Memory B cell (primary cell): ENCODE results near the gene FOXO3.

Source experiments
- ATAC-seq: fragments of 150-1000 bp; cut with Tn5 transposase; 2 replicates; pipeline ENCODE4 v1.10.0; 2021; ENCODE audit warnings: low read depth, mild to moderate bottlenecking, moderate library complexity
- DNase-seq, 2 donors: peaks; one replicate each; pipeline ENCODE4 v3.0.0; 2022; ENCODE audit warnings: low spot score in 2 of 2
- H3K27ac Mint-ChIP-seq: one replicate; pipeline ENCODE4 v1.8.0; 2022; ENCODE audit warnings: mild to moderate bottlenecking, moderate library complexity, mixed read lengths
- H3K27me3 Mint-ChIP-seq: one replicate; pipeline ENCODE4 v1.8.0; 2022; ENCODE audit warnings: mixed read lengths
- H3K36me3 Mint-ChIP-seq: one replicate; pipeline ENCODE4 v1.8.0; 2022; ENCODE audit warnings: mild to moderate bottlenecking, mixed read lengths
- H3K4me1 Mint-ChIP-seq: one replicate; pipeline ENCODE4 v1.8.0; 2022; ENCODE audit warnings: mixed read lengths
- H3K4me3 Mint-ChIP-seq: one replicate; pipeline ENCODE4 v1.8.0; 2022; ENCODE audit warnings: mild to moderate bottlenecking, moderate library complexity, mixed read lengths
- H3K9me3 Mint-ChIP-seq: one replicate; pipeline ENCODE4 v1.8.0; 2022; ENCODE audit warnings: mixed read lengths

Gene FOXO3

DNA sequence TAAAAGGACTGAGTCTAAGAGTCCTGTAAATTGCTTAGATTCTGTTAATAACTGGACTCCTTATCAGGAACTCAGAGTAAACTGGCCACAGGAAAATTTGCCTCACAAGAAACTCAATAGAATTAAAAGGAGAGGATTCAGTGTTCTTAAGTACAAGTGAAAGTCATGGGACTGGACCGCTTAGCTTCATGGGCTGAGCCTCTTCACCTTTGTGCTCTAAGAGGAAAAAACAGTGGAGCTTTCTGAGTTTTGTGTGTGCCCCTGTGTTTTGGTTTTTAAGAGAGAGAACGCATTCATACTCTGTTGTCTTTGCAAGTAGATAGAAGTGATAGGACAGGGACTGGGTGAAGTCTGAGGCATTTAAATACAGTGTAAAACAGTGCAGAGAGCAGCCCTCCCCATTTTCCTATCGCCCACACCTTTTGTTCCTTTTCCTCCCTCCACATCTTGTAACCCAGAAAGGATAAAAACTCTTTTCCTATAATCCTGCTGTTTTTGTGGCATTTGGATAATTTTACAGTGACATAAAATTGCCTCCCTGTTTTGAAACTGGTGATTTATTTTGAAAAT lies 49.6 kb downstream of the FOXO3 start:
- no peak for ATAC-seq
- DNase-seq, result no peak
- Mint-ChIP-seq H3K27me3 (no peaks in the 10 kb centered on the region), H3K4me1 (peaks cover 27% of the 10 kb centered on the region), H3K36me3 (peaks cover 9% of the 10 kb centered on the region), H3K27ac (no peak overlapping the region), H3K9me3 (peaks cover 6% of the 10 kb centered on the region), H3K4me3 (no peak overlapping the region)

GRCh38 chr6:108610957-108611586 lies 50.4 kb downstream of the FOXO3 start:
- H3K27ac Mint-ChIP-seq, result no peak overlapping the region
- peaks cover 6% of the 10 kb centered on the region for H3K9me3 Mint-ChIP-seq
- no peaks in the 10 kb centered on the region for H3K27me3 Mint-ChIP-seq
- ATAC-seq, result no peak
- peaks cover 27% of the 10 kb centered on the region for H3K4me1 Mint-ChIP-seq
- no peak overlapping the region for H3K4me3 Mint-ChIP-seq
- no peak for DNase-seq
- peaks cover 9% of the 10 kb centered on the region for H3K36me3 Mint-ChIP-seq

GRCh38 chr6:108612852-108613251 lies 52.1 kb downstream of the FOXO3 start:
- DNase-seq (no peak), ATAC-seq (no peak)
- peaks cover 6% of the 10 kb centered on the region for H3K9me3 Mint-ChIP-seq
- peaks cover 32% of the 10 kb centered on the region for H3K4me1 Mint-ChIP-seq
- peaks cover 9% of the 10 kb centered on the region for H3K36me3 Mint-ChIP-seq
- H3K27me3 Mint-ChIP-seq, result no peaks in the 10 kb centered on the region
- H3K27ac Mint-ChIP-seq, result no peak overlapping the region
- no peak overlapping the region for H3K4me3 Mint-ChIP-seq

DNA sequence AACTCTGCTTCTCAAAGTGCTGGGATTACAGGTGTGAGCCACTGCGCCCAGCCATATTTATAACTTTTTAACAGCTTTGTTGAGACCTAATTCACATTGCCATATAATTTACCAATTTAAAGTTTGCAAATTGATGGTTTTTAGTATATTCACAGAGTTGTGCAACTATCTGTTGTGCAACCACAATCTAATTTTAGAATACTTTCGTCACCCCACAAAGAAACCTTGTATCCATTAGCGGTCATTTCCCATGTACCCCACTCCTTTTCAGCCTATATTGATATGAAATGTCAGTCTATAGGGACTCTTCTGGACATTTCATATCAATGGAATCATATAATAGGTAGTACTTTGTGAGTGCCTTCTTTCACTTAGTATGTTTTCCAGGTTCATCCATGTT lies 55.8 kb downstream of the FOXO3 start:
- Mint-ChIP-seq H3K36me3 (peaks cover 13% of the 10 kb centered on the region), H3K4me3 (no peak overlapping the region), H3K4me1 (peaks cover 41% of the 10 kb centered on the region), H3K27me3 (no peaks in the 10 kb centered on the region), H3K27ac (no peak overlapping the region), H3K9me3 (peaks cover 6% of the 10 kb centered on the region)
- no peak for ATAC-seq
- DNase-seq, result no peak

GRCh38 chr6:108616973-108617372 lies 56.3 kb downstream of the FOXO3 start:
- Mint-ChIP-seq H3K4me1 (peaks cover 45% of the 10 kb centered on the region), H3K27me3 (no peaks in the 10 kb centered on the region), H3K36me3 (peaks cover 13% of the 10 kb centered on the region), H3K9me3 (peaks cover 6% of the 10 kb centered on the region), H3K4me3 (no peak overlapping the region), H3K27ac (no peak overlapping the region)
- DNase-seq, result no peak
- no peak for ATAC-seq

DNA sequence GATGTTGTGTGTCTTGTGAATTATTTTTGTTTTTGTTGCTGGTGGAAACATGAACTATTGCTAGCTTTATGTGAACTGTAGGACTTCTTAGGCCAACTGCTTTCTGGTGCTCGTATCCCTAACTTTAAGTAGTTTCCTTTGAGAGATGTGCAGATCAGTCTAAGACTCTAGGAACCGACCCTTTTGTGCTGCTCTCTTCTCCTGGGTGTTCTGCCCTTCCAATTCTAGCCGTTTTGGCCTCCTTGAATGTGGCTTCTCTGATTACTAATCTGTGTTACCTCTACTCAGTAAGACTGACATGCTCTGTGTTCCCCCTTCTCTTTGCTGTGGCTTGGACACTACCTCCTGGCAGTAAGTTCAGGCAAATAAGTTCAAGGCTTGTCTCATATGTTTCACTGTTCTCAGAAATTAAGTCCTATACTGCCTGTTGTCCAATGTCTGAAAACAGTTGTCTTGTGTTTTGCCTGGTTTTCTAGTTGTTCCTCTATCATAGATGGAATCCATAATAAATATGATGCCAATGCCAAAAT lies 58.0 kb downstream of the FOXO3 start:
- Mint-ChIP-seq H3K27ac (peak overlapping the region; percentile 23), H3K27me3 (no peaks in the 10 kb centered on the region)
- peak; percentile 41 for ATAC-seq

DNA sequence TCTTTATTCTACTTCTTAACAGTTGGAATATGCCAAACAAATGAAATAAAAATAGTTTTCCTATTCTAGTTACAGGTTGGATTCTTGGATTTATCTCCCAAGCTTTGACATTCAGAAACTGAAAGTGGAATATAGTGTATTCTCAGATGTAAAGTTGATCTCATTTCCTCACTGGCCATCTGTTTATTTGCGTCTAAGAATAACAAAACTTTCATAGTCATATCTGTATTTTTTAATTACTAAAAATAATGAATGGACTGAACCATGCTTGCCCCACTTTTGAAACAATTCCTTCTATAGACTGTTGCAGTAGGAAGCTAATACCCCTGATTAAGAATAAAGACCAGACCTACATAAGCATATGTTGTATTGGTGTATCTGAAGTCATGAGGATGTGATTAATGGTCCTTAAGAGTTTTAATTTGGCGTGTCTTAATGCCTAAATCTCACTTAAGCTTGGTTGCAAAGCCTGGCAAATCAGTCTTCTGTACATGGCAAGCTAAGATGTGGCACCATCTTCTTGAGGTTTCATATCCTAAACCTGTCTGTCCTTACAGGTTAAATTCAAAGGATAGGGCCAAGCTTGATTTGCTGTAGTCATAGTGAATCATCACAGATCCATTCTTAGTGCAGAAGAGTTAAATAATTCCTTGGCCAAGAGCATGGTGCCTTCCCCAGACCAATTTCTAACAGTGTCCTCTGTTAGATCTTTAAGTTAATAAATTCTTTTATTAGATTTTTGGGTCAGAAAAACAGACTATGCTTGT lies 58.9 kb downstream of the FOXO3 start:
- DNase-seq (no peak), ATAC-seq (no peak)
- Mint-ChIP-seq H3K27ac (peak overlapping the region; percentile 45), H3K9me3 (no peaks in the 10 kb centered on the region), H3K27me3 (no peaks in the 10 kb centered on the region), H3K4me1 (peaks cover 45% of the 10 kb centered on the region), H3K36me3 (peaks cover 5% of the 10 kb centered on the region), H3K4me3 (no peak overlapping the region)

More for the DNA sequence above, 58.0 kb downstream of the FOXO3 start:
- no peak for DNase-seq
- H3K4me3 Mint-ChIP-seq, result no peak overlapping the region
- peaks cover 48% of the 10 kb centered on the region for H3K4me1 Mint-ChIP-seq
- H3K36me3 Mint-ChIP-seq, result peaks cover 5% of the 10 kb centered on the region
- H3K9me3 Mint-ChIP-seq, result no peaks in the 10 kb centered on the region

GRCh38 chr6:108621117-108621516 lies 60.4 kb downstream of the FOXO3 start:
- ATAC-seq (no peak), DNase-seq (no peak)
- H3K4me3 Mint-ChIP-seq, result no peak overlapping the region
- H3K36me3 Mint-ChIP-seq, result peaks cover 5% of the 10 kb centered on the region
- no peaks in the 10 kb centered on the region for H3K27me3 Mint-ChIP-seq
- peak overlapping the region; percentile 4 for H3K27ac Mint-ChIP-seq
- no peaks in the 10 kb centered on the region for H3K9me3 Mint-ChIP-seq
- H3K4me1 Mint-ChIP-seq, result peaks cover 40% of the 10 kb centered on the region

GRCh38 chr6:108622641-108623298 lies 62.1 kb downstream of the FOXO3 start:
- H3K27me3 Mint-ChIP-seq, result no peaks in the 10 kb centered on the region
- no peak for DNase-seq
- peaks cover 46% of the 10 kb centered on the region for H3K4me1 Mint-ChIP-seq
- H3K36me3 Mint-ChIP-seq, result peaks cover 5% of the 10 kb centered on the region
- ATAC-seq, result peak; percentile 47
- H3K9me3 Mint-ChIP-seq, result no peaks in the 10 kb centered on the region
- no peak overlapping the region for H3K27ac Mint-ChIP-seq
- peak overlapping the region; percentile 46 for H3K4me3 Mint-ChIP-seq

DNA sequence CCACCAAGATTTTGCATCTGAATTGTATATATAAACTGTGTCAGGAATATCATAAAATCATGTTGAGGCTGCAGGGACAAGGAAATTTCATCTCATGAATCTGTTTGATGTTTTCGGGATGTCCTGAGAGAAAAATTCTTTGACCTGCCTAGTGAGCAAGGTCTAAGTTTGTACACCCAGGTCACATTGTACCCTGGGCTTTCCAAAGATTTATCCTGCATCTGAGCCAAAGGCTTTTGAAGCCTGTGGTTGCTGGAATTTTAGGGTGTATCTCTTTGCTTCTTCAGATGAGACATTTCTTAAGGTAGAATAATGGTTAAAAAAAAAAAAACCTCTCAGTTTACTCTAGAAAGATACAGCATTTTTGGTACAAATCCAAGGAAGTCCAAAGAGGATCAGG lies 63.3 kb downstream of the FOXO3 start:
- H3K27ac Mint-ChIP-seq, result no peak overlapping the region
- ATAC-seq (no peak), DNase-seq (no peak)
- H3K9me3 Mint-ChIP-seq, result no peaks in the 10 kb centered on the region
- peaks cover 42% of the 10 kb centered on the region for H3K4me1 Mint-ChIP-seq
- H3K36me3 Mint-ChIP-seq, result peaks cover 5% of the 10 kb centered on the region
- no peak overlapping the region for H3K4me3 Mint-ChIP-seq
- no peaks in the 10 kb centered on the region for H3K27me3 Mint-ChIP-seq

DNA sequence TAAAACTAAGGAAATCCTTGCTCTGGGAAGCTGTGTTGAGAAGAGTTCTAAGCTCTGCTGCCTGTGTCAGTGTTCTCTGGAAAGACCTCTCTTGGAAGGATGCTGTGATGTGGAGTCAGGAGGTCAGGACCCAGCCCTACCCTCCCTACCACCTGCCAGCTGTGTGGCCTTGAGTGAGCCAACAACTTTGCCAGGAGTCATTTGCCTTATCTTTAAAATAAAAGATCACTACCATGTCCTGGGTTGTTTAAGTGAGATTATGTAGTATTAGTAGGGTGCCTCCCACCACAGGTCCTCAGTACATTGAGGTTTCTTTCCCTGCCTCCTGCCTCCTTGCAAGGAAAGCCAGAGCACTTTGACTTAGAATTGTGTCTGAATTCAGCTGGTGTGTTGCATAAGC lies 64.9 kb downstream of the FOXO3 start:
- DNase-seq (no peak), ATAC-seq (no peak)
- Mint-ChIP-seq H3K27me3 (no peaks in the 10 kb centered on the region), H3K9me3 (no peaks in the 10 kb centered on the region), H3K36me3 (peaks cover 5% of the 10 kb centered on the region), H3K4me3 (no peak overlapping the region), H3K4me1 (peaks cover 46% of the 10 kb centered on the region), H3K27ac (no peak overlapping the region)

- Mint-ChIP-seq H3K27ac (no peak overlapping the region), H3K27me3 (no peaks in the 10 kb centered on the region), H3K4me3 (no peak overlapping the region), H3K36me3 (no peaks in the 10 kb centered on the region), H3K4me1 (peaks cover 41% of the 10 kb centered on the region), H3K9me3 (no peaks in the 10 kb centered on the region)
- DNase-seq, result no peak
- ATAC-seq, result no peak
These were observed 66.1 kb downstream of the FOXO3 start for GRCh38 chr6:108626777-108627176.

- no peaks in the 10 kb centered on the region for H3K9me3 Mint-ChIP-seq
- no peak for ATAC-seq
- H3K27ac Mint-ChIP-seq, result no peak overlapping the region
- H3K36me3 Mint-ChIP-seq, result no peaks in the 10 kb centered on the region
- H3K4me3 Mint-ChIP-seq, result no peak overlapping the region
- no peak for DNase-seq
- no peaks in the 10 kb centered on the region for H3K27me3 Mint-ChIP-seq
- peaks cover 37% of the 10 kb centered on the region for H3K4me1 Mint-ChIP-seq
These were observed 67.2 kb downstream of the FOXO3 start for GRCh38 chr6:108627692-108628550.
